Transverse colon (tissue), 4 donors: ENCODE data around the gene S100A10. TPM values are rescaled to one million over a fixed set of nuclear protein-coding genes. Genes with fewer than 3 reads are reported as not detected.

Source experiments
- DNase-seq: peaks from one replicate; pipeline ENCODE4 v3.0.0-alpha.2; 2019
- H3K27ac ChIP-seq, 4 donors: fragments of 200-600 bp; sonication (generic); 2 replicates each; pipeline ENCODE4 v1.5.1; 2016 to 2018; ENCODE audit warnings: inconsistent platforms in 4 of 4
- H3K27me3 ChIP-seq: fragments of 200-600 bp; sonication (generic); 2 replicates; pipeline ENCODE4 v1.5.1; 2017; ENCODE audit warnings: inconsistent platforms
- H3K36me3 ChIP-seq, 4 donors: fragments of 200-600 bp; sonication (generic); 2 replicates each; pipeline ENCODE4 v1.5.1; 2017 to 2019; ENCODE audit warnings: inconsistent platforms in 4 of 4
- H3K4me1 ChIP-seq, 4 donors: fragments of 200-600 bp; sonication (generic); 2 replicates each; pipeline ENCODE4 v1.5.1; 2017 to 2020; ENCODE audit warnings: inconsistent platforms in 4 of 4
- H3K4me3 ChIP-seq, 4 donors: fragments of 200-600 bp; sonication (generic); 1 replicate in 1 of 4; 2 replicates in 3 of 4; pipeline versions ENCODE4 v1.5.1 to v1.6.1; 2017 to 2019; ENCODE audit warnings: inconsistent platforms in 4 of 4
- H3K9me3 ChIP-seq, 2 donors: fragments of 200-600 bp; sonication (generic); 2 replicates each; pipeline ENCODE4 v1.5.1; 2017 to 2019; ENCODE audit warnings: inconsistent platforms in 2 of 2
- EP300 ChIP-seq: sonication (generic); formaldehyde crosslinking; IDR thresholded peaks from one replicate; pipeline ENCODE4 v1.6.1; 2017; ENCODE audit warnings: antibody characterized with exemption, low read depth
- POLR2A ChIP-seq: fragments of 450-650 bp; IDR thresholded peaks from one replicate; pipeline ENCODE4 v1.6.1; 2016; ENCODE audit warnings: antibody characterized with exemption, mild to moderate bottlenecking, moderate library complexity
- POLR2AphosphoS5 ChIP-seq, 3 donors: sonication (generic); formaldehyde crosslinking; IDR thresholded peaks; one replicate each; pipeline ENCODE4 v1.6.1; 2016; ENCODE audit warnings: antibody characterized with exemption in 3 of 3
- WGBS, 2 donors: methylation state at CpG; one replicate each; pipeline ENCODE4 v1.1.5; 2018; ENCODE audit warnings: low coverage in 1 of 2; 5-methylcytosine and 5-hydroxymethylcytosine counted together
- in situ Hi-C, 4 donors: fragments of 200-750 bp; cut with MboI; loops; one replicate each; pipeline versions ENCODE4 v1.15.0 to v1.15.1; 2017; ENCODE audit warnings: low sequenced_read_pairs in 3 of 4, low pct_ligation_motif_present in 1 of 4, low pct_unique_long_range_greater_than_20kb in 1 of 4
- intact Hi-C: fragments of 100-400 bp; cut with DNase I; formaldehyde crosslinking; loops from one replicate; pipeline ENCODE4 v1.15.1; 2023; ENCODE audit warnings: low total_unique reads
- total RNA-seq, 4 donors: library from RNA; depleted of rRNA; stranded (reverse); fragments of >200 nt; gene quantifications; one replicate each; pipeline ENCODE4 v1.1.0, GENCODE V29; 2016
- TF ChIP-seq, protein P1 (sequence below), 5 experiments: fragments of 200-600 bp in 3 of 5; fragments of 450-650 bp in 2 of 5; sonication (generic) in 3 of 5; IDR thresholded peaks; 1 replicate in 2 of 5; 2 replicates in 3 of 5; pipeline ENCODE4 v1.5.1; 2016 to 2017; ENCODE audit warnings: antibody characterized with exemption in 5 of 5, inconsistent platforms in 3 of 5, mild to moderate bottlenecking in 2 of 5, moderate library complexity in 1 of 5

Gene S100A10
- total RNA-seq, 4 donors from 2014 or later = 59.1 to 289 (median 251) TPM

DNA sequence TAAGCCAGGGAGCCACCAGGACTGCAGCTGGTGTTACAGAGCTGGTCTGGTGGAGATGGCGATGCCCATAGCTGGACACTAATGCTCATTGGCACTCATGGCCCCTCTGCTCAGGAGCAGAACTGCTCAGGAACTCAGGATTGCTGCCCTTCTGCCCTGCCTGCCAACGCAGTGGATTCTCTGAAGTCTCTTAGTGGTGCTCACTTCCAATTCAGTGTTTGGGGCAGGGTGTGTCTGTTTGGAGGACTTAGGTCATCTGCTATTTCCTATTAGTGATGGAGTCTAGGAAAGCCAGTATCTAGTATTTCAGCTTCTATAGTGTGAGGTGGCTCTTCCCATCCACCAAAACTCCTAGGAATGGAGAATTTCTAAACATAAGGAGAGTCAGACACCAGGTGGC lies 29.1 kb downstream of the S100A10 start:
- Histone ChIP-seq H3K9me3 (no peaks in the 10 kb centered on the region), H3K27ac (no peak overlapping the region), H3K4me1 (peaks cover 0 to 55% (median 24%) of the 10 kb centered on the region in 4 donors), H3K27me3 (no peaks in the 10 kb centered on the region), H3K36me3 (no peaks in the 10 kb centered on the region), H3K4me3 (no peak overlapping the region)
- in situ Hi-C loops (no loop called here), intact Hi-C loops (no loop called here)
- DNase-seq = no peak
- TF ChIP-seq POLR2A = no peak
- TF ChIP-seq EP300 = no peak
- TF ChIP-seq, protein P1, sequence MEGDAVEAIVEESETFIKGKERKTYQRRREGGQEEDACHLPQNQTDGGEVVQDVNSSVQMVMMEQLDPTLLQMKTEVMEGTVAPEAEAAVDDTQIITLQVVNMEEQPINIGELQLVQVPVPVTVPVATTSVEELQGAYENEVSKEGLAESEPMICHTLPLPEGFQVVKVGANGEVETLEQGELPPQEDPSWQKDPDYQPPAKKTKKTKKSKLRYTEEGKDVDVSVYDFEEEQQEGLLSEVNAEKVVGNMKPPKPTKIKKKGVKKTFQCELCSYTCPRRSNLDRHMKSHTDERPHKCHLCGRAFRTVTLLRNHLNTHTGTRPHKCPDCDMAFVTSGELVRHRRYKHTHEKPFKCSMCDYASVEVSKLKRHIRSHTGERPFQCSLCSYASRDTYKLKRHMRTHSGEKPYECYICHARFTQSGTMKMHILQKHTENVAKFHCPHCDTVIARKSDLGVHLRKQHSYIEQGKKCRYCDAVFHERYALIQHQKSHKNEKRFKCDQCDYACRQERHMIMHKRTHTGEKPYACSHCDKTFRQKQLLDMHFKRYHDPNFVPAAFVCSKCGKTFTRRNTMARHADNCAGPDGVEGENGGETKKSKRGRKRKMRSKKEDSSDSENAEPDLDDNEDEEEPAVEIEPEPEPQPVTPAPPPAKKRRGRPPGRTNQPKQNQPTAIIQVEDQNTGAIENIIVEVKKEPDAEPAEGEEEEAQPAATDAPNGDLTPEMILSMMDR (IDR thresholded peaks at IDR 0.05) = no peak
- TF ChIP-seq POLR2AphosphoS5 (IDR thresholded peaks at IDR 0.05) = no peak
- WGBS, 2 donors = 75% methylated on average over 2 of the region's 2 CpGs; no CpG with 5 or more reads in 1 of the 2 donors

DNA sequence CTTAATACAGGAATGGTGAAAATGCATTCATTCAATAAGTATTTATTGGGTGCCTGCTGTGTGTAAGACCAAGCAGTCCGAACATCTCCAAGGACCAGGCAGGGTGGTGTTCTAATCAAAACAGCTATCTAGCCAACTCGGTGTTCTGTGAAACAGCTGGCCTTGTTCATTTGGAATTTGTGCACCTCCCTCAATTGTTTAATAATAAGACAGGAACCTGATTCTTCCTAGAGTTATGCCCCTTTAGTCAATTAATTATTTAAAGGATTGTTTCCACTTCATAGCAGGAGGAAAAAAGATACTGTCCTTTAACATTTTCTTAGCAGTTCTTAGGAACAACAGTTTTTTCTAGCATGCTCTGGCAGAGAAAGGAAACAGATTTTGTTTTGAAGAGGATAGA lies 30.4 kb downstream of the S100A10 start:
- Histone ChIP-seq H3K27ac (no peak overlapping the region), H3K4me1 (peaks cover 0 to 47% (median 19%) of the 10 kb centered on the region in 4 donors), H3K36me3 (no peaks in the 10 kb centered on the region), H3K4me3 (no peak overlapping the region), H3K9me3 (no peaks in the 10 kb centered on the region), H3K27me3 (no peaks in the 10 kb centered on the region)
- DNase-seq = no peak
- in situ Hi-C loops = no loop called here
- WGBS, 2 donors = 50 to 73% methylated on average over 1 to 2 of the region's 2 CpGs
- intact Hi-C loops = no loop called here
- TF ChIP-seq EP300 (no peak), POLR2A (no peak), POLR2AphosphoS5 (IDR thresholded peaks at IDR 0.05) (no peak)
- TF ChIP-seq, protein P1 (IDR thresholded peaks at IDR 0.05) = no peak

DNA sequence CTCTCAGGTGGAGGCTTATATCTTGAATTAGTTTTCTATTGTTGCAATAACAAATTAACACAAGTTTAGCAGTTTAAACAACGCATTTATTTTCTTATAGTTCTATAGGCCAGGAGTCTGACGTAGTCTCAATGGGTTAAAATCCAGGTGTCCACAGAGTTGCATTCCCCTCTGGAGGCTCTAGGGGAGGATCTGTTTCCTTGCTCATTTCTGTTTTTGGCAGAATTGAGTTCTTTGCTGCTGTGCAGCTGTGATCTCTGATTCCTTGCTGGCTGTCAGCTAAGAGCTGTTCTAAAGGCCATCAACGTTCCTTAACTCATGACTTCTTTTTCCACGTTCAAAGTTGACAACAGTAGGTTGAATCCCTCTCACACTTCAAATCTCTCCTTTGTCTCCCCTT lies 31.8 kb downstream of the S100A10 start:
- H3K4me3 ChIP-seq = no peak overlapping the region
- H3K27ac ChIP-seq = peak overlapping the region; percentile 49 to 57 (median 54)
- H3K27me3 ChIP-seq = no peaks in the 10 kb centered on the region
- WGBS, 2 donors = 19 to 34% methylated on average over 4 of the region's 4 CpGs
- in situ Hi-C loops = no loop called here
- H3K36me3 ChIP-seq = peaks cover 0 to 3% (median 0%) of the 10 kb centered on the region in 4 donors
- TF ChIP-seq, protein P1 (IDR thresholded peaks at IDR 0.05) = no peak
- no peak for TF ChIP-seq POLR2A
- no peak for TF ChIP-seq POLR2AphosphoS5 (IDR thresholded peaks at IDR 0.05)
- TF ChIP-seq EP300 = no peak
- intact Hi-C loops = no loop called here
- no peaks in the 10 kb centered on the region for H3K9me3 ChIP-seq
- DNase-seq = no peak
- peaks cover 0 to 38% (median 13%) of the 10 kb centered on the region in 4 donors for H3K4me1 ChIP-seq

DNA sequence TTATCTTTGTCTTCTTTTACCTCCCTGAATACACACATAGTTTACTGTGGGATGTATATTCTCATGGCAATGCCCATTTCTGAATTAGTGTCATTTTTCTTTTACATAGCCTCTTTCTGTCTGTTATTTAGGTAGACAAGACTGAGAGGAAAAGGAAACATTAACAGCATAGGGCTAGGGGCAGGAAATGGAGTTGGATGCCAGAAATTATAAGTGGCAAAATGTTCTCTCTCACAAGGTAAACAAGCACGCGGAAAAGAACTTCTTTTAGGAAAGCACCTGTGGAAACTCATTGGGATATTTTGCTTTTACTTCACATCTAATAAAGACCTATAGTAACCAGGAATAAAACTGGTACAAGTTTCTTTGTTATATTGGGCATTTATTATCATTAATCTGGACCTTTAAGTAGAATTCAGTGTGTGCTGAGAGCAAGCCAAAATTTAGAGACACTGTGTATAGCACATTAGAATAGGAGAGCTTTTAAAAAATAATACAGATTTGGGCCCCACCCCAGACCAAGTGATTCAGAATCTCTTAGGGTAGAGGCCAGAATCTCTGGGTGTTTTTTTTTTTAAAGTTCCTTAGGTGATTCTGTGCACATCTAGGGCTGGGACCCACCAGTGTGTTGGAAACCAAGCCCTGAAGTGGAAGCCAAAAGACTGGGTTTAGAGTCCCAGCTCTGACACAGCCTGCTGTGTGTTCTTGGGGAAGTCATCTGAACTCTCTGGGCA lies 32.7 kb downstream of the S100A10 start:
- 43% methylated on average over 2 of the region's 2 CpGs; no CpG with 5 or more reads in 1 of the 2 donors for WGBS, 2 donors
- TF ChIP-seq POLR2A (no peak), EP300 (no peak)
- peaks cover 0 to 3% (median 0%) of the 10 kb centered on the region in 4 donors for H3K36me3 ChIP-seq
- peaks cover 0 to 38% (median 13%) of the 10 kb centered on the region in 4 donors for H3K4me1 ChIP-seq
- H3K9me3 ChIP-seq = no peaks in the 10 kb centered on the region
- H3K27ac ChIP-seq = peak overlapping the region; percentile 49 to 57 (median 54)
- in situ Hi-C loops (no loop called here), intact Hi-C loops (no loop called here)
- no peak for DNase-seq
- no peak overlapping the region for H3K4me3 ChIP-seq
- no peaks in the 10 kb centered on the region for H3K27me3 ChIP-seq
